ENCODE results near the gene NUCB2. TPM values are rescaled to one million over a fixed set of nuclear protein-coding genes. Genes with fewer than 3 reads are reported as not detected.
"Not testable (repeated sequence)": the region's sequence is repeated elsewhere in the genome, so short reads cannot be mapped to it uniquely, and the experiment has no call there.

Gene NUCB2
- total RNA-seq (2014; rRNA removed; shearing (Covaris generic)): 44.5 and 62.1 TPM in 2 replicates

GRCh38 chr11:17276236-17277023, at the start of gene NUCB2:
Gene NUCB2 (plus strand): TSS chr11:17276739. CDS start chr11:17295324, 18,585 bp downstream.
- DNase-seq (ENCODE audit: low read depth): peak; percentile 98

GRCh38 chr11:17228186-17228925, 48.2 kb upstream of the NUCB2 start:
- DNase-seq (ENCODE audit: low read depth): not testable (repeated sequence)

DNA sequence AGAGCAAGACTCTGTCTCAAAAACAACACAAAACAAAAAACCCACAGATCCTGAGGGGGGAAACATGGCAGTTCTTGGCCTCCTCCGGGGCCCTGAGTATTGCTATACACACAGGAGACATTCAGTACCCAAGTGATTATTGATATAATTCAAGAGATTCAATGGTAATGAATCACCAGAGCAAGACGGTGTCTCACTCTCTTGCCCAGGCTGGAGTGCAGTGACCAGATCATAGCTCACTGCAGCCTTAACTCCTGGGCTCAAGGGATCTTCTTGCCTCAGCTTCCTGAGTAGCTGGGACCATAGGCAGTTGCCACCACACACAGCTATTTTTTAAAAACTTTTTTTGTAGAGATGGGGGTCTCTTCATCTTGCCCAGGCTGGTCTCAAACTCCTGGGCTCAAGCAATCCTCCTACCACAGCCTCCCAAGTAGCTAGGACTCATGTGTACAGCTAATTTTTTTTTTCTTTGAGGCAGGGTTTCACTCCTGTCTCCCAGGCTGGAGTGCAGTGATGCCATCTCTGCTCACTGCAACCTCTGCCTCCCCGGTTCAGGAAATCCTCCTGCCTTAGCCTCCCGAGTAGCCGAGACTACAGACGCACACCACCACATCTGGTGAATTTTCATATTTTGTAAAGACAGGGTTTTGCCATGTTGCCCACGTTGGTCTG, 46.9 kb upstream of the NUCB2 start:
- DNase-seq (ENCODE audit: low read depth): no peak

- DNase-seq (ENCODE audit: low read depth): no peak
These were observed 45.4 kb upstream of the NUCB2 start for GRCh38 chr11:17230867-17231851.

GRCh38 chr11:17233101-17233500, 43.4 kb upstream of the NUCB2 start:
- no peak for DNase-seq (ENCODE audit: low read depth)

DNA sequence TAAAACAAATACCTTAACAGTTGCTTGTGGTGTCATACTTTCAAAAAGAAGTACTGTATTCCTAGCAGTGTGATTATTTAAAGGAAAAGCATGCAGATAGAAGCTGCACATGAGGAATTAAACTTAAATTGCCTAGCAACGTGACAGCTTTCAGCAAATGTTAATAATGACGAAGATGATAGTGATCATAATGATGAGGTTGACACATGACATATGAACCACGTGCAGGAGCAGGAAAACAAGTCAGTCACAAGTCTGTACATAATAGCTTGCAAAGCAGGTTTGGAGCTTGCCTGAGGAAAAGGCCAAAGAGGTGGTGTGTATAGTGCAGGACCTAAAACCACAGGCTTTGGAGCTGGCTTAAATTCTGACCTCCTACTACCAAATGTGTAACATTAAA, 38.2 kb upstream of the NUCB2 start:
- no peak for DNase-seq (ENCODE audit: low read depth)

DNA sequence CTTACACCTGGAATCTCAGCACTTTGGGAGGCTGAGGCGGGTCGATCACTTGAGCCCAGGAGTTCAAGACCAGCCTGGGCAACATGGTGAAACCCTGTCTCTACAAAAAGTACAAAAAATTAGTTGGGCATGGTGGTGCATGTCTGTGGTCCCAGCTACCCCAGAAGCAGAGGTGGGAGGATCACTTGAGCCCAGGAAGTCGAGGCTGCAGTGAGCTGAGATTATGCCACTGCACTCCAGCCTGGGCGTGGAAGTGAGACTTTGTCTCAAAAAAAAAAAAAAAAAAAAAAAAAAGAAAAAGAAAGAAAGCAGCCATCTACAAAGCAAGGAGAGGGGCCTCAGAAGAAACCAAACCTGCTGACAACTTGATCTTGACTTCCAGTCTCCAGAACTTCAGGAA, 36.6 kb upstream of the NUCB2 start:
- not testable (repeated sequence) for DNase-seq (ENCODE audit: low read depth)

GRCh38 chr11:17240780-17241179, 35.8 kb upstream of the NUCB2 start:
- DNase-seq (ENCODE audit: low read depth): no peak

DNA sequence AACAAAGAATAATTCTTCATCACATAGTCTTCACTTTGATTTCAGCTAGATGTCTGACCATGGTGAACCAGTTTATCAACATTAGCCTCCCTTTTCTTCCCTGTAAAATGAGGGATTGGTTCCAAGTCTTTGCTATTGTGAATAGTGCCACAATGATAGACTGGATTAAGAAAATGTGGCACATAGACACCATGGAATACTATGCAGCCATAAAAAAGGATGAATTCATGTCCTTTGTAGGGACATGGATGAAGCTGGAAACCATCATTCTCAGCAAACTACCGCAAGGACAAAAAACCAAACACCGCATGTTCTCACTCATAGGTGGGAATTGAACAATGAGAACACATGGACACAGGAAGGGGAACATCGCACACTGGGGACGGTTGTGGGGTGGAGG, 33.6 kb upstream of the NUCB2 start:
- DNase-seq (ENCODE audit: low read depth): not testable (repeated sequence)

GRCh38 chr11:17244046-17244445, 32.5 kb upstream of the NUCB2 start:
- no peak for DNase-seq (ENCODE audit: low read depth)

- DNase-seq (ENCODE audit: low read depth): no peak
These were observed 25.8 kb upstream of the NUCB2 start for GRCh38 chr11:17250561-17251350.

DNA sequence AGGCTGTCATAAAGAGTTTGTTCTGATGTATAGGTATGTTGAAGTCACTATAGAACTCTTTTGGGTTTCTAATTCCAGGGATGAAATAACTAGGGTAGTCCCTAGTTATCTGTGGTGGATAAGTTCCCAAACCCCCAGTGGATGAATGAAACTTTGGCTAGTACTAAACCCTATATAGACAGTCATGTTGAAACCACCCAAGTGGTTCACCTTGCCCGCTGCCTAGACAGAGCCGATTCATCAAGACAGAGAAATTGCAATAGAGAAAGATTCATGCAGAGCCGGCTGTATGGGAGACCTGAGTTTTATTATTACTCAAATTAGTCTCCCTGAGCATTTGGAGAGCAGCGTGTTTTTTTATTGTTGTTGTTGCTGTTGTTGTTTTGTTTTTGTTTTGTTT, 23.8 kb upstream of the NUCB2 start:
- DNase-seq (ENCODE audit: low read depth): no peak

- peak; percentile 66 for DNase-seq (ENCODE audit: low read depth)
These were observed 20.0 kb upstream of the NUCB2 start for GRCh38 chr11:17256512-17256911.

- DNase-seq (ENCODE audit: low read depth): no peak
These were observed 19.3 kb upstream of the NUCB2 start for GRCh38 chr11:17257196-17257595.

- DNase-seq (ENCODE audit: low read depth): no peak
These were observed 17.9 kb upstream of the NUCB2 start for GRCh38 chr11:17258670-17259069.

- DNase-seq (ENCODE audit: low read depth): no peak
These were observed 17.0 kb upstream of the NUCB2 start for GRCh38 chr11:17259519-17259918.

- no peak for DNase-seq (ENCODE audit: low read depth)
These were observed 16.5 kb upstream of the NUCB2 start for GRCh38 chr11:17260020-17260419.

- DNase-seq (ENCODE audit: low read depth): peak; percentile 19
These were observed 12.8 kb upstream of the NUCB2 start for GRCh38 chr11:17263769-17264168.

- no peak for DNase-seq (ENCODE audit: low read depth)
These were observed 9.8 kb upstream of the NUCB2 start for GRCh38 chr11:17266781-17267180.

- DNase-seq (ENCODE audit: low read depth): peak; percentile 91
These were observed 9.0 kb upstream of the NUCB2 start for GRCh38 chr11:17267576-17267975.
